ENCODE data around the gene RPGRIP1L.

RPGRIP1L gene

DNA sequence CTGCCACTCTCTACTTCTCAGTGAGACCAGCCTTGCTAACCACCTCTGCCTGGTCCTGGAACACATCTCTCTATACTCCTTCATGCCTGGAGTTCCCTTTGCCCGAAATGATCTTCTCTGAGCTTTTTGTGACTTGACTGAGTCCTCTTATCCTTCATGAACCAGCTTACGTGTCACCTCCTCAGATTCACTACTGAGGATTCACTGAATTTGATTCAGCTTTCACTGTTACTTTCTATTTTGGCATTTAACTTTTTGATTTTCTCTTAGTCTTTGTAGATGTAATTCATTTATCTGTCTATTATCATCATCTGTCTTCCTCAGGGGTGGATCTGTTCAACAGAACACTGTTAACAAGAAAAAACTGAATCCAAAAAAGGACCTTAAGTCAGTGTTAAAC lies 95.6 kb downstream of the RPGRIP1L start:
- in situ Hi-C loops (cut with HindIII; ENCODE audit: low sequenced_read_pairs) = no loop called here

DNA sequence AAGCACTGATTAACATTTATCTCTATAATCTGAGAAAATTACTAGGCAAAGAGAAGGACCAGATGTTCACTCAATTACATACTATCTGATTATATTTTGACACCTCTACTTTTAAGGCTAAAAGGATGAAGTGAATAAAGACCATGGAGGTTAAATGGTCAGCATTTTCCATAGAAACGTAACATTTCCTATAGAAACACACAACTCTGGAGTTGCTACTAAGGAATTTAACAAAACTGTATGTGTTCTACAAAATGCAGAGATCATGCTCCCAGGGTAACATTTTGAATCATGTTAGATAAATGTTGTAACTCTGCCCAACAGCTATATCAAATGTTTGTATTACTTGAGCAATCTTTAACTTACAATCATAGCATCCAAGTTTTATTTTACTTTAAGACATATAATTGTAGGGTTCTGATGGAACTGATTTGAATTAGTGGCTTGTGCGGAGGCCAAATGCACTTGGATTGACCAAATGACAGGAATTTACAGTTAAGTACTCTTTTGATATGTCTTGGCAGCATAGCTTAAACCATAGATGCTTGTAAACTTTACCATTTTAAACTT lies 97.7 kb downstream of the RPGRIP1L start:
- in situ Hi-C loops (cut with HindIII; ENCODE audit: low sequenced_read_pairs) = no loop called here

DNA sequence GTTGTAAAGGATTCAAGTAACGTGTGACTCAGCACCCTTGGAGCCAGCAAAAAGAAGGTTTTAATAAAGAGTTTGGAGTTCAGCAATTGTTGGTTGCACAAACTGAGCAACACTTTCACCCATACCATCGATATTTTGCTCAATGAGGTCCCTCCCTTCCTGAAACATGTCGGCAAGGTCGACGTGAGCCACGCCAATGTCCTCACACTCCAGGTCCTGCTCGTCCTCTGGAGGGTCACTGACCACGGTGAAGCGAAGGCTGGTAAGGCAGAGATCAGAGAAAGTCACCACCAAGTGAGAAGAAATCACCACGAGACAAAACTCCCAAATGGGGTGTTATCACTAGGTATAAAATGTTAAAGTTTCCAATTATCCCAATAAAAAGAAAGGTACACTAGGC lies 98.3 kb downstream of the RPGRIP1L start:
- in situ Hi-C loops (cut with HindIII; ENCODE audit: low sequenced_read_pairs) = no loop called here

DNA sequence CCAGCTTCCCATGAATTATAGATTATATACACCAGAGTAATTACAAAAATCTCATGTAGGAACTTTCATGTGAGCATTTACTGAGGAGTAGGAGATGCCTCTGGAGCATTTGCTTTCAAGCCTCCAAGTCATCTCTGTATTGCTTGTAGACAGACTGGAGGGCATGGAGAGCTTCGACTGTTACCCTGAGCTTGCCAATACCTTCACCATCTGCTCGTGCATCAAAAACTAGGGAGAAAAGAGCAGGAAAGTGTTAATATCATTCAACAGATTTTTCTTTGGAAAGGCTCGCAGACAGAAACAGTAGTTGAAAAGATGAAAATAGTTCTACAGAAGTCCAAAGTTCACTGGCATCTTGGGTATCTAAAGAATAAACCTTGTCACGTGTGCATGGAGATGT lies 101.7 kb downstream of the RPGRIP1L start:
- in situ Hi-C loops (cut with HindIII; ENCODE audit: low sequenced_read_pairs) = no loop called here

DNA sequence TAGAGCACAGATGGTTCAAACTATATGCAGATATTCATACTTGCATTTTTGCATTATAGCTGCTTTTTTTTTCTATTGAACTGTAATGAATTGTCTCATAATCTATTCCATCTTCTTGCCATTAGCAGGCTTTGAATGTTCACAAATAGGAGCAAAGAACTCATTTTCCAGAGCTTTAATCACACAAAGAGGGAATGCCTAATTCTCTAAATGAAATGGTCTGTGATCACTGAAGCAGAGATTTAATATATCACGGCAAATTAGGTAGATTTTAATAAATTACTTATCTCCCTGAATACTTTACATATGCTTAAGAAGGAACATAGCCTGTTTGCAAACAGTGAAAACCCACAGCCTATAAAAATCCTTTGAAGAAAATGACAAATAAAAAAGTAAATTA lies 103.0 kb downstream of the RPGRIP1L start:
- in situ Hi-C loops (cut with HindIII; ENCODE audit: low sequenced_read_pairs) = no loop called here

DNA sequence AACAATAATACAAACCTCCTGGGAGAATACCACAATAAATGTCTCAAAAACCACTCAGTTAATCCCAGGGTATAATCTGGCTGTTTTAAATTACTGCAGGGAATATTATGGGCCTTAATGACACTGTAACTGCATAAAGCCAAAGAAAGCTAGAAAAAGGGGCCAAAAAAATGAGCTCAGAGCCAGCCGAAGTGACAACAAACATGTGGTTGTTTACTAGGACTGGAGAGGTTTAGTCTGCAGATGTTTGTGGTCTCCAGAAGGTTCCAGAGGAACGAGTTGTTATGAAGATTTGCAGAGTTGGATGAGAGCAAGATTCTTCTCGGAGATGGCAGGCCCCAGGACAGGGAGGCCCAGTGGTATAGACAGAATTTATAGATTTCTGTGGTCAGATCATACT lies 103.5 kb downstream of the RPGRIP1L start:
- in situ Hi-C loops (cut with HindIII; ENCODE audit: low sequenced_read_pairs) = no loop called here

DNA sequence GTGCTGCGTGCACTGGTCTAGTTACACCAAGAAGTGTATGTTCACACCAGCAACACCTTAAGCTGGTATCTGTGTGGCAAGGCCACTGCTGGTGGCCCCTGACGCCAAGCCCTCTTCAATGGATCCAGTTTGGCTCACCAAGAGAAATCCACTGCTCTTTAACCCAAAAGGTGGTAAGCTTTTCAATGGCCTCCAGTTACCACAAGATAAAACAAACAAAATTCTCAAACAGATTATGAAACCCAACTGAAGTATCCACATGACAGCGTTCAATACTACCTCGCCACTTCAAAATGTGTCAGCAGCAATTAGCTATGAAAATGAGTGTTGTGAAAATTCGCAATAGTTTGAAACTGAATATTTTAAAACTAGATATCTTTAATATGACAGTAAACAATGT lies 104.1 kb downstream of the RPGRIP1L start:
- in situ Hi-C loops (cut with HindIII; ENCODE audit: low sequenced_read_pairs) = no loop called here

DNA sequence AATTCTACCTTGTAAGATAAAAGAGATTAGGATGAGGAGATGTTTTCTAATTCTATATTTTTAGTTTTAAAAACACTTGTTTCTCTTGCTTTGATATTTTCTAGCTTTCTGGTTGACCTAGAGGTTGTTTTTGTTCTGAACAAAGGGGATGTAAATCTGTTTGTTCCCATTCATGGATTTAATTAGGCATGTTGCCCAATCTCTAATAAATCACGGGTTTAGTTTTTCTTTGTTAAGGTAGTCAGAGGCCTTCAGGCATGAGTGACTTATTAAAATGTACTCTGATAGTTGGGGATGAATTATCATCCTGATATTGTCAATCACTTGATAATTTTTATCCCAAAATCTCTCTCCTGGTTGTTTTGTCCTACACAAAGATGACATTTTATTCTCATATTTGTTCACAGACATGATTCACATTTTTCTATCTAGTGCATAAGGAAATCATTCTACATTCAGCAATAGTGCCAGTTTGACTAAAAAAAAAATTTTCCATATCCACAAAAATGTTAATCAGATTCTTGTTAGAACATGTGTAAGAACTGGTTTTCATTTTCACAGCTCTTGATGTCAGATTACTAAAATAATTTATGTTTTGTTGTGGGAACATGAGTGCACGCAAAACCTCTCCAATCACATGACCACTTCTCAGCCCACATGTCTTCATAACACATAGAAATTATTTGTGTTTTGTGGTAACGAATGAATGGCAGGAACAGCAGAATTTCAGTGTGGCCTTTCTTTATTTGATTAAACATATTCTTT lies 105.0 kb downstream of the RPGRIP1L start:
- in situ Hi-C loops (cut with HindIII; ENCODE audit: low sequenced_read_pairs) = no loop called here

DNA sequence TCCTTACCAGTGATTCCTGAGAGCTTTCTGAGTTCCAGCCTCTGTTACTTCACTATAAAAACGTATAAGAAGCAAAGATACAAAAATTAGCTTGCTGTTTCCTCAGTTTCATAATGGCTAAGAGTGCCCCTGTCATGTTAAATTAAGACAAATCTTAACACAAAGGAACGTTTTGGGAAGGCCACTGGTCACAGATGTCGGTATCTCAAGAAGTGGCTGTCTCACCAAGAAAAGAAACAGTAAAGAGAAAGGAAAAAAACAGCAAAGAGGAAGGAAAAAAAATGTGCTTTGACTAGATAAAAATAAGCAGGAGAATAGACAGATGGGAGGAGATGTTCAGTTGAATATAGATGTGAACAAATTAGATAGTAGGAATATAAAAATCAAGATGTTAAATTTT lies 105.9 kb downstream of the RPGRIP1L start:
- in situ Hi-C loops (cut with HindIII; ENCODE audit: low sequenced_read_pairs) = no loop called here

DNA sequence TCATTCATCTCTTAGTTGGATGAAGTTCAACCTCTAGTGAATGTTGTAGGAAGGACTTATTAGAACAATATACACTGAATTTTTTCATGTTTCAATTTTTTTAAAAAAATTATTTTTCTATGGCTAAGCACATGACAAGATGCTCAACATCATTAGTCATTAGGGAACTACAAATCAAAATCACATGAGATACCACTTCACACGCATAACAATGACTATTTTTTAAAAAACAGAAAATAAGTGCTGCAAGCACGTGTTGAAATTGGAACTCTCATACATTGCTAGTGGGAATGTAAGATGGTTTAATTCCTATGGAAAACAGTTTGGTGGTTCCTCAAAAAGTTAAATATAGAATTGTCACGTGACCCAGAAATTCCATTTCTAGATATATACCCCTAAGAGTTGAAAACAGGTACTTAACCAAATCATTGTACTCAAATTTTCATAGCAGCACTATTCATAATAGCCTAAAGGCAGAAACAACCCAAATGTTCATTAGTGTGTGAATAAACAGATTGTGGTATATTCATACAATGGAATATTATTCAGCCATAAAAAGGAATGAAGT lies 115.5 kb downstream of the RPGRIP1L start:
- in situ Hi-C loops (cut with HindIII; ENCODE audit: low sequenced_read_pairs) = no loop called here

DNA sequence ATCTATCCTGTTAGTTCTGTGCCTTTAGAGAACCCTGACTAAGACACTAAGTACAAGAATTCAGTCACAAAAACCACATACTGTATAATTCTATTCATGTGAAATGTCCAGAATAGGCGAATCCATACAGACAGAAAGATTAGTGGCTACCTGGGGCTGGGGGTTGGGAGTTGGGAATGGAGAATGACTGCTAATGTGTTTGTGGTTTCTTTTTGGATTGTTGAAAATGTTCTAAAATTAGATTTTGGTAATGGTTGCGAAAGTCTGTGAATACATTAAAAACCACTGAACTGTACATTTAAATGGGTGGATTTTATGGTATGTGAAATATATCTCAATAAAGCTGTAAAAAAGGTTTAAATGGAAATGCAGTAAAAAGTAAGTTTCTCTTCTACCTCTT lies 120.3 kb downstream of the RPGRIP1L start:
- in situ Hi-C loops (cut with HindIII; ENCODE audit: low sequenced_read_pairs) = no loop called here

DNA sequence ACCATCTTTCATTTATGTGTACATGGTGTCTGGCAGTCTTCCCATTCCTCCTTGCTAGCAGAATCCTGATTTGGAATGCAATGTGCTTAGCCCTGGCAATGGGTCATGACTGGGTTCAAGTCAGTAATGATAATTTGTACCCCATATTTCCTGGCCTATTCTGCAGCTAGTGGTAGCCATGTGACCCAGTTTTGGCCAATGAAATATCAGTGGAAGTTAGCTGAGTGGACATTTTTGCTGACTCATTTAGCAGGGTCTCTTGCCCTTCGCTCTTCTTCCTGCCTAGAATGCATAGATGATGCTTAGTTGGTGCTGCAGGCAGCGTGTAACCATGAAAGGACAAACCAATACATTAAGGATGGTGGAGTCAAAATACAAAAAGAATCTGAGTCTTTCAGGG lies 121.9 kb downstream of the RPGRIP1L start:
- in situ Hi-C loops (cut with HindIII; ENCODE audit: low sequenced_read_pairs) = no loop called here

DNA sequence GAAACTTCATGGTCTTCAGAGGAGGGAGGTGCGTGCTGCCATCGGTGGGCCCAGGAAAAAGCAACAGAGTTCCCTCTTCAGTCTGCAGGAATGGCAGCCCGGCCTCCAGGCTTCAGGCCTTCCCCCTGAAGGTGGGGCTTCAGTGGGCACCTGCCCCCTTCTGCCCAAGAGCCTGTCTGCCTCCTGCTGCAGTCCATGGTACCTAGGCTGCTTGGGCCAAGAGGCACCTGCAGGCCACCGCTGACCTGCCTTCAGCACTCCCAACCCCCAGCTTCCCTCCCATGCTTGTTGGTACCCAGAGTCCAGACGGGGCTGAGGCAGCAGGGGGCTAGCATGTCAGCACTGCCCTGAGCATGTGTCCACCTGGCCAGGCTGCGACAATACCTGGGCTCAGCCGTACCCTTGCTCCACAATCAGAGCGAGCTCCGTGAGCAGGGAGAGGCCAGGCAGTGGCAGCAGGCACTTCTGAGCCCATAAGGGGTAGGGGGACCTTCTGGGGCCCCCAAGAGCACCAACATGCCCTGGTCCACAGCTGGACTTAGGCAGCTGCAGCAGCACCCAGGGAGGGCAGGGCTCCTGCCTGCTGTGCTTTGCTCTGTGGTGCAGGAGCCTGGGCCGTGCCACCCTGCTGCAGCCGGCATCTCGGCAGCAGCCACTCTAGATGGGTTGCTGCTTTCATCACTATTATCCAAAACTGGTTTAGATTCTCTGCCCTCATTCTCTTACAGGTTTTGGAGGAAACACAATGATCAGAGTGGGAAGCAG lies 123.4 kb downstream of the RPGRIP1L start:
- in situ Hi-C loops (cut with HindIII; ENCODE audit: low sequenced_read_pairs) = no loop called here

DNA sequence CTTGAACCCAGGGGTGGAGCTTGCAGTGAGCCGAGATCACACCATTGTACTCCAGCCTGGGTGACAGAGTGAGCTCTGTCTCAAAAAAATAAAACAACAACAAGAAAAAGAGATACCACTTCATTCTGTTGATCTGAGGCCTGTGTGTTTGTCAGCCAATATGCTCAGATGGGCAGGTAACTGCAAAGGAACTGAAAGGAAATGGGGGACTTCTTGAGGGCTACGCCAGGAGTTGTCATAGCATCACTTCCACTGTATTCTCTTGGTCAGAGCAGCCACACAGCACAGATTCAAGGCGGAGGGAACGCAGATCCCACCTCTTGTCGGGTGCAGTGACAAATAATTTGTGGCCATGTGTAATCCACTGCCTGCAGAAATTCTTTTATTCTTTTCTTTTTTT lies 126.8 kb downstream of the RPGRIP1L start:
- in situ Hi-C loops (cut with HindIII; ENCODE audit: low sequenced_read_pairs) = no loop called here

DNA sequence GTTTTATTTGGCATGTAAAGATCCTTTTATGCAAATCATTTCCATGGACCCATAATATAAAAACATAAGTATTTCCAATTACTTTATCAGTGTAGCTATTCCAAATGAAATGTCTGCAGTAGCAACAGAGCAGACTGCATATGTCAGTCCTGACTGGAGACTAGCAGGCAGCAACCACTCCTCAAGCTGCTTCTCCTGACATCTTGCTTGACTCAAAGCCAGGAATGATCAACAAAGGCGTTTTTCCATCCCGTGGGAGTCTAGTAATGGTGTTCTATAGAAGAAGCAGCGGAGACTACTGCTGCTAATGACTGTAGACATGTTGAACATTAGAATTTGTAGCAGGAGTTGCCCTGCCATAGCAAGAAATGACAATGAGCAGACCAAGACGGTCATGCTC lies 127.4 kb downstream of the RPGRIP1L start:
- in situ Hi-C loops (cut with HindIII; ENCODE audit: low sequenced_read_pairs) = no loop called here

DNA sequence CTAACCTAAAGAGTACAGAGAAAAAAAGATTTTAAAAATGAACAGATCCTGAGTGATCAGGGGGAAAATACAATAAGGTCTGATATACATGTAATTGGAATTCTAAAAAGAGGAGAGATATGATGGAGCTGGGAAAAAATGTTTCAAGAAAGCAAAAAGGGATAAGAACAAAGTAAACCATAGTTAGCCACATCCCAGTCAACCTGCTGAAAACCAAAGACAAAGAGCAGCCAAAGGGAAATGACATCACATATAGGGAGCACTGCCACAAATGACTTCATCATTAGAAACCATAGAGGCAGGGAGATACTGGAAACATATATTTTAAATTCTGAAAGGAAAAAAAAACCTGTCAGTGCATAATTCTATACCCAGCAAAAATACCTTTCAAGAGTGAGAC lies 131.9 kb downstream of the RPGRIP1L start:
- in situ Hi-C loops (cut with HindIII; ENCODE audit: low sequenced_read_pairs) = no loop called here

DNA sequence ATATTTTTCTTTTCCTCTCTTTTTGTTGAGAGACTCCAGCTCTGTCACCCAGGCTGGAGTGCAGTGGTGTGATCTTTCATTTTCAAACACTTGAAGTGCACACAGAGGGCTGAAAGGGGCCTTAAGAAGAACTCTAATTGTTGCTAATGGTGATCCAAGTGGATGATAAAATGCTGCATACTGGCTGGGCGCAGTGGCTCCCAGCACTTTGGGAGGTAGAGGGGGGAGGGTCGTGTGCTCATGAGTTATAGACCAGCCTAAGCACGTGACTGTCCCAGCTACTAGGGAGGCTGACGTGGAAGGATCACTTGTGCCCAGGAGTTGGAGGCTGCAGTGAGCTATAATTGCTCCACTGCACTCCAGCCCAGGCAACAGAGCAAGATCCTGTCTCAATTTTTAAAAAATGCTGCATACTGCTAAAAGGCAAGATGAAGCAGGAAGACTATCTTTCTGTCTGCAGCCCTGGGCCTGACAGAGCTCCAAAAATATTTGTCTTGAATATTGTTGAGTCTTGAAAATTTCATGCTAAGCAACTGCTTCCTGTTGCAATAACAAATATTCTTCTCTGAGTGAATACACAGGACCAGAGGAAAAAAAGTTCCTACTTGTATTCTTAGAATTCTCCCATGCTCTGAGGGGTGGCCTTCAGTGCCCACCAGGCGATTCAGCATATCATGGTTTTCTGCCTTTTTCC lies 137.0 kb downstream of the RPGRIP1L start:
- in situ Hi-C loops (cut with HindIII; ENCODE audit: low sequenced_read_pairs) = no loop called here

DNA sequence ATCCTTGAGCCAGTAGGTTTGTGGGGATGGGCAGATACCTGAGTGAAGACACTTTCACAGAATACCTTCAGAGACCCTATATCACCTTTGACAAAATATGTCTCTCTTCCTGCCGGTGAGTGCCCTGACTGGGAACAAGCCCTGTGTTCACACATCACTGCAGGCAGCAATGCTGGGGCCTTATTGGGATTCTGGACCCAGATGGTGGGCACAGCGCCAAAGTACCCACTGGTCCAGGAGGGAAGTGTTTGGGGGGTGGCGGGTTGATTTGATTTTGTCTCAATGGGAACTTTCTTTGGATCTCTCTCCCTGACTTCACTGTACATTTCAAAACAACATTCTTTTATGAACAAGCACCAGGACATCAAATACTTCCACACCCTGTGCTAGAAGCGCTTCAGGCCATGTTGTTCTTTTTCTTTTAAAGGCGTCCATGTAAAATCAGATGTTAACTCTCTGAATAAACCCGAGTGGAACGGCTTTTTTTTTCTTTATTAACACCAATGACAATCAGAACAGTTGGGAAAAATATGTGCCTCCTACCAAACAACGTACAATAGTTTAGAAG lies 138.3 kb downstream of the RPGRIP1L start:
- in situ Hi-C loops (cut with HindIII; ENCODE audit: low sequenced_read_pairs) = no loop called here

DNA sequence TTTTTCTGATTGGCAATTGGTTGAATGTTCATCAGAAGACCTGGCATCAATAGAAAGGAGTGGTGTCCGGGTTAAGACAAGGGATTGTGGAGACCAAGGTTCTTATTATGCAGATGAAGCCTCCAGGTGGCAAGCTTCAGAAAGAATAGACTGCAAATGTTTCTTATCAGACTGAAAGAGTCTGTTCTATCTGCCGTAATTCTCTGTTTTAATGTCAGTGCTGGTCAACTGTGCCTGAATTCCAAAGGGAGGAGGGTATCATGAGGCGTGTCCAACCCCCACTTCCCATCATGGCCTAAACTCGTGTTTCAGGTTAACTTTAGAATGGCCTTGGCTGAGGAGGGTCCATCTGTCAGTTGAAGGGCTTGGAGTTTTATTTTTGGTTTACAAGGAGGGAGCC lies 140.2 kb downstream of the RPGRIP1L start:
- in situ Hi-C loops (cut with HindIII; ENCODE audit: low sequenced_read_pairs) = no loop called here

DNA sequence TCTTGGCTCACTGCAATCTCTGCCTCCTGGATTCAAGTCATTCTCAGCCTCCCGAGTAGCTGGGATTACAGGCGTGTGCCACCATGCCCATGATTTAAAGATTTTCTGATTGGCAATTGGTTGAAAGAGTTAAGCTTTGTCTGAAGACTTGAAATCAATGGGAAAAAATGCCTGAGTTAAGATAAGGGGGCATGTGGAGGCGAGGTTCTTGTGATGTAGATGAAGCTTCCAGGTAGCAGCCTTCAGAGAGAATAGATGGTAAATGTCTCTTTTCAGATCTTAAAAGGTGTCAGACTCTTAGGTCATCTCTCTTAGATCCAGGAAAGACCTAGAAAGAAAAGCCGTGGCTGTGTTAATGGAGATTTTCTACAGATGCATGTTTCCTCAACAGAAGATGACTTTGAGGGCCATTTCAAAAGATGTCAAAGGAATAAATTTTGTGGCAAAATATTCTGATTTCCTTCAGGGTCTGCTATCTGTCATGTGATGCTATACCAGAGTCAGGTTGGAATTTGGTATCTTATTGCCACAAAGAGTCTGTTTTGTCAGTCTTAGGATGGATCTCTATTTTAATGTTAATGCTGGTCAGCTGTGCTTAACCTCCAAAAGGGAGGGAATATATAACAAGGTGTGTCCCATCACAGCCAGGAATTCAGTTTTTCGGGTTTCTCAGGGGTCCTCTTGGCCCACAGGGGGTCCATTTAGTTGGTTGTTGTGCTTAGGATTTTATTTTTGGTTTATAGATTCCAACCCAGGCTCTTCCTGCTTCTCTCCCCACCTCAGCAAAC lies 142.4 kb downstream of the RPGRIP1L start:
- in situ Hi-C loops (cut with HindIII; ENCODE audit: low sequenced_read_pairs) = no loop called here

Data from endothelial cell of hepatic sinusoid (primary cell).